G401 (cell line): Measurements from ENCODE around the gene ERCC6L. TPM values are rescaled to one million over a fixed set of nuclear protein-coding genes. Genes with fewer than 3 reads are reported as not detected.

ENCODE experiments used
- DNase-seq: peaks from one replicate; pipeline ENCODE4 v3.0.0-alpha.2; 2015; ENCODE audit warnings: low spot score
- in situ Hi-C: cut with HindIII; loops from 2 replicates; pipeline ENCODE4 v1.10.0; 2016; ENCODE audit warnings: low sequenced_read_pairs, mixed read lengths
- total RNA-seq: library from RNA; depleted of rRNA; stranded (reverse); fragments of >200 nt; shearing (Covaris generic); gene quantifications from 2 replicates; pipeline ENCODE4 v1.2.3, GENCODE V29; 2014; rRNA removed

ERCC6L gene, protein sequence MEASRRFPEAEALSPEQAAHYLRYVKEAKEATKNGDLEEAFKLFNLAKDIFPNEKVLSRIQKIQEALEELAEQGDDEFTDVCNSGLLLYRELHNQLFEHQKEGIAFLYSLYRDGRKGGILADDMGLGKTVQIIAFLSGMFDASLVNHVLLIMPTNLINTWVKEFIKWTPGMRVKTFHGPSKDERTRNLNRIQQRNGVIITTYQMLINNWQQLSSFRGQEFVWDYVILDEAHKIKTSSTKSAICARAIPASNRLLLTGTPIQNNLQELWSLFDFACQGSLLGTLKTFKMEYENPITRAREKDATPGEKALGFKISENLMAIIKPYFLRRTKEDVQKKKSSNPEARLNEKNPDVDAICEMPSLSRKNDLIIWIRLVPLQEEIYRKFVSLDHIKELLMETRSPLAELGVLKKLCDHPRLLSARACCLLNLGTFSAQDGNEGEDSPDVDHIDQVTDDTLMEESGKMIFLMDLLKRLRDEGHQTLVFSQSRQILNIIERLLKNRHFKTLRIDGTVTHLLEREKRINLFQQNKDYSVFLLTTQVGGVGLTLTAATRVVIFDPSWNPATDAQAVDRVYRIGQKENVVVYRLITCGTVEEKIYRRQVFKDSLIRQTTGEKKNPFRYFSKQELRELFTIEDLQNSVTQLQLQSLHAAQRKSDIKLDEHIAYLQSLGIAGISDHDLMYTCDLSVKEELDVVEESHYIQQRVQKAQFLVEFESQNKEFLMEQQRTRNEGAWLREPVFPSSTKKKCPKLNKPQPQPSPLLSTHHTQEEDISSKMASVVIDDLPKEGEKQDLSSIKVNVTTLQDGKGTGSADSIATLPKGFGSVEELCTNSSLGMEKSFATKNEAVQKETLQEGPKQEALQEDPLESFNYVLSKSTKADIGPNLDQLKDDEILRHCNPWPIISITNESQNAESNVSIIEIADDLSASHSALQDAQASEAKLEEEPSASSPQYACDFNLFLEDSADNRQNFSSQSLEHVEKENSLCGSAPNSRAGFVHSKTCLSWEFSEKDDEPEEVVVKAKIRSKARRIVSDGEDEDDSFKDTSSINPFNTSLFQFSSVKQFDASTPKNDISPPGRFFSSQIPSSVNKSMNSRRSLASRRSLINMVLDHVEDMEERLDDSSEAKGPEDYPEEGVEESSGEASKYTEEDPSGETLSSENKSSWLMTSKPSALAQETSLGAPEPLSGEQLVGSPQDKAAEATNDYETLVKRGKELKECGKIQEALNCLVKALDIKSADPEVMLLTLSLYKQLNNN
- 7.6 and 9.4 TPM in 2 replicates for total RNA-seq

DNA sequence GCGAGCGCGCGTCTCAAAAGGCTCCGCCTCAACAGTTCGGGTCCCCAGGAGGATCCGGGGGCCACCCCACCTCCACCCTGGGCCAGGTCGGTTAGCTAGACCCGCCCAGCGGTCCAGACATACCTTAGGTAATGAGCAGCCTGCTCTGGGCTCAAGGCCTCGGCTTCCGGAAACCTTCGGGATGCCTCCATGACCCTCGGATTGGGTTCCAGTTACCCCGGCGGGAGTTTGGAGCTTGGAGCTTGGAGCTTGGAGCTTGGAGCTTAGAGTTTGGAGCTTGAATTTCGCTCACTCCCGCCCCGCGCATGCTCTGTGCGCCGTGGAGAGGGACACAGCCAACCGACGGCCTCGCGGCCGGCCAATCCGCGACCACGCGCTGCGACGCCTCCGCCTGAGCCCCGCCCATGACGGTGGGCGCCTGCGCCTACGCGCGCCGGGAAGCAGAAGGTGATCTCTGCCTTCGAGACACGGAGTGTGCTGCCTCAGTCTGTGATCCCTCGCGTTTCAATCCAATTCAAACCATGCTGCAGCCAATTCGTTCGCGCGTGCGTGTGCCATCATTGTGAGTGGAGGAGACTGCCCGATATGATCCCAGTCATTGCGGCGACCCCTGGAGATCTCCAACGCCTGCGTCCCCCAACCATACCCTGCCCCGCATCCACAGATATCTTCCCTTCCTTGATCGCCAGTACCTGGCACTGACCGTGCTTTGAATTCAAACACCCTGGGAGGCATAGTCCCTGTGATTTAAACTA, at the start of gene ERCC6L:
Gene ERCC6L, minus strand, starts transcription at position 307 of the 755 bp plus-strand sequence. Its CDS starts 116 bp downstream, at position 191.
- in situ Hi-C loops: no loop called here

DNA sequence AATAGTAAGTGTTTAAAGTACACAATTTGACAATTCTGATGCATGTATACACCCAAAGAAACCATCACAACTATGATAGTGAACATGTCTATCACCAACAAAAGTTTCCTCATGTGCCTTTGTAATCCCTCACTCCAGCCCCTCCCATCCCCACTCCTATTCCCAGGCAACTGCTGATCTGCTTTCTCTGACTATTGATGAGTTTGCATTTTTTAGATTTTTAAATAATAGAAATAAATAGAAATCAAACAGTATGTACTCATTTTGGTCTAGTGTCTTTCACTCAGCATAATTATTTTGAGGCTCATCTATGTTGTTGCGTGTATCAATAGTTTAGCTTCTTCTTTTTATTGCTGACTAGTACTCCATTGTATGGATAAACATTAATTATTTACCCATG, 43.5 kb upstream of the ERCC6L start:
- in situ Hi-C loops: no loop called here
- DNase-seq: no peak

More for the DNA sequence above, at the start of gene ERCC6L:
- DNase-seq: peak; percentile 85

DNA sequence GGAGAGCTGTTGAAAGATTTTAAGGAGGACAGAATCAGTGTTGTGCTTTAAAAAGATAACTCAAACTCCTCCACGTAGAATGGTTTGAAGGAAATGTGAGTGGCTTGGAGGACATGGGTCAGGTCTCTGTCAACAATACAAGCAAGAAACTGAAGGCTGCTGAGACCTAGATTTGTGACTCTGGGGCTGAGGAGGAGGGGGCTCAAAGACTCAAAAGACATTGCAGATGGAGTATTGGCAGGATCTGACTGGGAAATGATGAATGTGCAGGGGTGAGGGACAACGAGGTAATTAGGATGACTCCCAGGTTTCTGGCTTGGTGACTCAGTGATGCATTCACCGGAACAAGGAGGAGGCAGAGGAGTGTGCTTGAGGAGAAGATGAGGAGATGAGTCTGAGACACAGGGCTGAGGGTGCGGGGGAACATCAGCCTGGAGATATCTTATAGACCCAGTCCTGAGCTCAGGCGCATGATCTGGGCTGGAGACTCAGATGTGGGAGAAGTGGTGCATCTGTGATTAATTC, 41.6 kb upstream of the ERCC6L start:
- DNase-seq: no peak
- in situ Hi-C loops: no loop called here

DNA sequence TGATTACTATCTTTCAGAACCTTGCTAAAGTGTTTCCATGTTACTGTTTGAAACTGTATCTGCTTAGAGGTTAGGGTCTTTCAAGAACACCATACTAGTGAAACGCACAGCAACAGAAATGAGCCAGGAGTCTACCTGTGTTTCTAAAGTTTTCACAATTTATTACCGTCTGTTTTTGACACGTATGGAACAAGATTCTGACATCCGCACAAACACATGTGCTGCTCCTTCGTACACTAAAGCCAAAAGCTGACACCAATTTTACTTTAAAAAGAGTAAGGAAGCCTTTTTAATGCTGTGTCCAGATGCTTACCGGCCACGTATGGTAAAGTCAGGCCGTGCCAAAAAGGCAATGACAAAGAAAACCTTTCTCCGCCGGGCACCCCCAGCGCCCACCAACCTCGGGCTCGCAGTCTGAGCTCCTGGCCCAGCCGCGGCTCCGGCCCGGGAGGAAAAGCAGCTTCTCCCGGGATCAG, 37.7 kb upstream of the ERCC6L start:
- DNase-seq: no peak
- in situ Hi-C loops: no loop called here

DNA sequence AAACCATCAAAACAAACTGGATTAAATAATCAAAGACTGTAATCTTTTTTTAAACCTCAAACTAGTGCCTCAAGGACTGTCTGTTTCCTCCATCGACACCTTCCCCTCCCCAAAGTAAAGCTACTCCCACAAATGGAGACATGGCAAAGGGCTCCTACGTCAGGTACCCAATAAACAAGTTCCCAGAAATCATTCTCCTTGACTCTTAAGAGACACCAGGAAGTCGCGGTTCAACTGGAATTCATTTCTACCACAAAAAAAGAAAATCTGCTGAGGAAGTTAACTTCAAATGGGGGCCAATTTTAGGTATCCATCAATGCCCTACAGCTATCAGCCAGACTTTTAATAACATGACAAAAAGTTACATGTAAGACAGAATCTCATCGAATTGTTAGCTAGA, 35.7 kb upstream of the ERCC6L start:
- in situ Hi-C loops: no loop called here
- DNase-seq: no peak

DNA sequence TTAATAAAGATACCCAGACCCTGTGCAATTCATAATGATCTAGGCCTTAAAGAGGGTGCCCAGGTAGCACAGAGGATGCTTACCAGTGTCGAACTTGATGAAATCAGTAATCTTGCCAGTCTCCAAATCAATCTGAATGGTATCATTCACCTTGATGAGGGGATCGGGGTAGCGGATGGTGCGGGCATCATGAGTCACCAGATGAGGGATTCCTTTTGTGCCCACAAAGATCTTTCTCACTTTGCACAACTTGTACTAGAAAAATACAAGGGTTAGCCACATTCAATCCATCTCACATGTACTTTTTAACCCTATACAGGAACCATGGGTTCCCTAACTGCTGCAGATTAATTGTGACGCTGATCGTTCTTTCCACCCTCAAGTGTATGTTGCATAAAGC, 34.9 kb upstream of the ERCC6L start:
- DNase-seq: no peak
- in situ Hi-C loops: no loop called here

DNA sequence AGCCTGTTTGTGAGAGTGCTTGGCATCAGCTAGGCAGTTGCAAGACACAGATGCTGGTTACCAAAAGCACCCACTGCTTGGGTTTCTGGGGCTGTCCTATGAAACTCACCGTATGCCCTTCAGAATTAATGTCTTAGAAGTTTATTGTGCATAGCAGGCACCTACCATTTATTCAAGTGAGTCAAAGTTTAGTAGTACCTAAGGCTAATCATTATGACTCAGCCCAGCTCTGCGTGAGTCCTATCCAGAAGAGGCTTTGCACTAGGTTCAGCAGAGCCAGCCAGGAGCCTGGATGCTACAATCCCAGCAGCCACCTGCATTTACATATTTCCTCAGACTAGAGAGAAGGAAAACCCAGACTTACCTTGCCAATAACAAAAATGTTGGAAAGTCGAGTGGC, 34.0 kb upstream of the ERCC6L start:
- DNase-seq: no peak
- in situ Hi-C loops: no loop called here

DNA sequence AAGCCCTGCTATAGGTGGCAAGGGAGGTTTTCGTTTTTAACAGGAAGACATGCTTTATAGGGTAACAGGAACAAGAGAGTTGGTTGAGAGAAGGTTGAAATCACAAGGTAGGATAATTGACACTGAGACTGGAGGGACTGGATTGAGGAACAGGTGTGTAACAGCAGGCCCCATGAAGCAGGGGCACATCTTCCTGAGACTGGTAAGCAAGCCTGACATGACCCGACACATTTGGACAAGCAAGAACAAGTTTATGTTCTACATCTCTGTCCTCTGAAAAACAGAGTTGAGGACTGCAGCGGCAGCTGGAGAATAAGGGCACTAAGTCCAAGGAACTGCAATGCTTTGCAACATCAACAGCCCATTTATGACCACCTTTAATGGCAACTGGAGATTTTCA, 33.0 kb upstream of the ERCC6L start:
- no peak for DNase-seq
- in situ Hi-C loops: no loop called here

DNA sequence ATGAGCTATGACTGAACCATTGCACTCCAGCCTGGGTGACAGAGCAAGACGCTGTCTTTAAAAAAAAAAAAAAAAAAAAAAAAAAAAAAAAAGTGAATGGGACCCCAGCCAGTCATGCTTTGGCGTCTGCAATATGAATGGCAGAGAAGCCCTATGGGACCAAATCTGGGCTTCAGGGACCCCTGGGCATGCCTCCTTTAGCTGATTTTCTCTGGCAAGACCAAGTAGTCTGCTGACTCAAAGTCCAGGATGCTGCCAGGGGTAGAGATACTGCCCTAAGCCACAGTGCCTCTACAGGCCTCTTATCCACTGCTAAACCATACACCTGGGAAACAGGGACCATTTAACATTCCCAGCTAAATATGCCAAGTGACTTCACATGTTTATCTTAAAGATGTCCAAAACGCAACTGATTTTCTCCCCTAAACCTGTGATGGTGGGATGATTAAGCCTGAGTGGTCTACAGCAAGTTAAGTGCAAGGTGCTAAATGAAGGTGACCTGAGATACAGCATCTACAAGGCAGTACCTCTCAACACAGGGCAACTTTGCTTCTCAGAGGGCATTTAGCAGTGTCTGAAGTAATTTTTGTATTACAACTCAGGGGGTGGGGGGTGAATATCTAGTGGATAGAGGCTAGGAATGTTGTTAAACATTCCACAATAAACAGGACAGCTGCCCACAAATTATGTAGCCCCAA, 32.4 kb upstream of the ERCC6L start:
- in situ Hi-C loops: no loop called here
- DNase-seq: no peak

DNA sequence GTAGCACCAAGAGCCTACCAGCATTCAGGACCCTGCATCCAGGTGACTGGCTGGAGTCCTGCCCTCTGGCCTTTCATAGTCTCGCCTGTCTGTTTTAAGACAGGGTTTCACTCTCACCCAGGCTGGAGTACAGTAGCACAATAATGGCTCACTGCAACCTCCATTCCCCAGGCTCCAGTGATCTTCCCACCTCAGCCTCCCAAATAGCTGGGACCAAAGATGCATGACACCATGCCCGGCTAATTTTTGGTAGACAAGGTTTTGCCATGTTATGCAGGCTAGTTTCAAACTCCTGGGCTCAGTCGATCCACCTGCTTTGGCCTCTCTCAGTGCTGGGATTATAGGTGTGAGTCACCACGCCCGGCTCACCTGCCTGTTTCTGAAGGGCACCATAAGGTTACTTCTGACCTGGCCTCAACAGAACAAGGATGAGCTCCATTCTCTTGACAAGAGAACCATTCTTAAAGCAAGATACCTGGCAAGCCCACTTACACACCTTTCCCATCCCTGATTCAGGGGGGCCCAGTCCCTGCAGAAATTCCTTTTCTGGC, 31.6 kb upstream of the ERCC6L start:
- DNase-seq: no peak
- in situ Hi-C loops: no loop called here

DNA sequence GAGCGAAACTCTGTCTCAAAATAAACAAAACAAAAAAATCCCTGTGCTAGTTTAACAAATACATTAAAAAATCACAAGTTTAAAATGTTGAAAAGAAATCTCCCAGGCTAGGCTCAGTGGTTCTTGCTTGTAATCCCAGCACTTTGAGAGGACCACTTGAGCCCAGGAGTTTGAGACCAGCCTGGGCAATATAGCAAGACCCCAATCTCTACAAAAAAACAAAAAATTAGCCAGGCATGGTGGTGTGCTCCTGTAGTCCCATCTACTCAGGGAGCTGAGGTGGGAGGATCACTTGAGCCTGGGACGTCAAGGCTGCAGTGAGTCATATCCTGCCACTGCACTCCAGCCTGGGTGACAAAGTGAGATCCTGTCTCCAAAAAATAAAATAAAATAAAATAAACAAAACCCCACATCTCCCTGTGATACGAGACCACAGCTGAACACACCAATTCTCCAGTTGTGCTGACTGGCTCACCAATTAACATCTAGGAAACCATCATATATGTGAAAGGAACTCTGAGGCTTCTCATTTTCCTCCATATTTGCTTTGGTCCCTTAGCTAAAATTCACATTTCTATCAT, 30.9 kb upstream of the ERCC6L start:
- in situ Hi-C loops: no loop called here
- no peak for DNase-seq

DNA sequence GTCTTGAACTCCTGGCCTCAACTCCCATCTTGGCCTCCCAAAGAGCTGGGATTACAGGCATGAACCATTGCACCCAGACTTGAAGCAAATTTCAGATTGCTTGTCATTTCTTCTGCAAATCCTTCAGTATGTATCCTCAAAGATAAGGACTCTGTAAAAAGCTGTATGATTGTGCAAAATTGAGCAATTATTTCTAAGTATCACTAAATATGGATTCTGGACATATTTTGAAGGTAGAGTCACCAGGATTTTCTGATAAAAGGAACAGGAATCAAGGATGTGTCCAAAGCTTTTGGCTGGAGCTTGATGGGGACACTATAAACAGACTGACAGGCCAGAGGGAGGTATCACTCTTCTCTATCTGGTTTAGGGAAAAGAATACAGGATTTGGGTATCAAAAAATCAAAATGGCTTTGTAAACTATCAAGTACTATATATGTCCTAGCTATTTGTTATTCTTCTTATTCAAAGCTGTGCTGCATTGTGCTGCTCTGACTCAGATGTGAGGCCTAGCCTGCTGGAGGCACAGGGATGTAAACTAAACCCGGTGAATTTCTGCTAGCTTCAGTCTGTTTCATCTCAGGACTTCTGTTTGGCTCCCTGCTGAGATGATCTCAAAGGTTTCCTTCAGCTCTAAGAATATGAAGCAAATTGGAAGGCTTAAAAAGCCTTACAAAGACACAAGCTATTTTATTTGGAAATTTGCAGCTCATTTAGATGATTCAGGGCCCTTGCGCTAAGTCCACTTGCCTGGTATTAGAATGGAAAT, 30.0 kb upstream of the ERCC6L start:
- no peak for DNase-seq
- in situ Hi-C loops: no loop called here

DNA sequence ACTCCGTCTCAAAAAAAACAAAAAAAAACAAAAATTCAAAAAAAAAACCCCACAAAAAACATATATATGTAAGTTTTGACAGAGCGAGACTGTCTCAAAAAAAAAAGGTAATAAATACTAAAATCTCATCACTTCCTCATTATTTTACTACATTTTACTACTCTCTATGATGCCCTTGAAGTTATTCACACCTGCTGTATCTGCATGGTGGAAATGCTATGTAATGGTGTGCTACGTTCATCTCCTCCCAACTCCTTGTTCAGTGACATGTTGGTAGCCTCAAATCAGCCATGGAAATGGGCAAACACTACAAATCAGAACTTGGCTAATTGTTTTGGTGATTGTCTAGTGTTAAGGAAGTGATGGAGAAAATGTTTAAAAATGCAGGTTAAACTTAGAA, 26.4 kb upstream of the ERCC6L start:
- in situ Hi-C loops: no loop called here
- DNase-seq: no peak

DNA sequence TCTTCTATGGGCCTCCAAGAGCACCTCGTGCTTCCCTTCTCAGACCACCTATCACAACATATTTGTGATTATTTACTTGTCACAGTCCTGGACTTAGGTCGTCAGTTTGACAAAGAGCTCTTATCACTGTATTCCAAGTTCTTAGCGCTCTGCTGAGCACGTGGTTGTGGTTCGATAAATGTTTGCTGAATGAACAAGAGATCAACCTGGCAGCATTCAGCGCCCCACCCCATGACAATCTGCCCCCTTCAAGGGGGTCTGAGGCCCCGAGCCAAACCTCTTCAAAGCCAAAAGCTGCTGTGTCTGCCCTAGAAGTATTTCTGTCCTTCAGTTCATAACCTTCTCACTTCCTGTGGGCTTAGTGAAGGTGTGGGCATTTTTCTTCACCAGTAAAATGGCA, 23.2 kb upstream of the ERCC6L start:
- DNase-seq: no peak
- in situ Hi-C loops: no loop called here

DNA sequence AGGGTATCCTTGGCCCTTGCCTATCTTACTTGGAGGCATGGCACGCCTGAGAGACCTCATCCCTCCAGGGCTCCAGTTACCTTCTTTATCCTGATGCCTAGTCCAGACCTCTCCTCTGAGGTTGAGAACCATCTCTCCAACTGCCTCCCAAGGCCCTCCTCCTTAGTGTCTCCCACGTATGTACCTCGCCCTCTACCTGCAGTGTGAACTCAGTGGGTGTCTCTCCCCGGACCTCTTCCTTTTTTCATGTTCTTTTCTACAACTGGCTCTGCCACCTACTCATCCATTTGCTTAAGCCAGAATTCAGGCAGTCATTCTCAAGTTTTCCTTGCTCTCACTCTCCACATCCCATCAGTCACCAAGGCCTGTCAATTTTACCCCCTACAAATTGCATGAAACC, 21.6 kb upstream of the ERCC6L start:
- in situ Hi-C loops: no loop called here
- no peak for DNase-seq

DNA sequence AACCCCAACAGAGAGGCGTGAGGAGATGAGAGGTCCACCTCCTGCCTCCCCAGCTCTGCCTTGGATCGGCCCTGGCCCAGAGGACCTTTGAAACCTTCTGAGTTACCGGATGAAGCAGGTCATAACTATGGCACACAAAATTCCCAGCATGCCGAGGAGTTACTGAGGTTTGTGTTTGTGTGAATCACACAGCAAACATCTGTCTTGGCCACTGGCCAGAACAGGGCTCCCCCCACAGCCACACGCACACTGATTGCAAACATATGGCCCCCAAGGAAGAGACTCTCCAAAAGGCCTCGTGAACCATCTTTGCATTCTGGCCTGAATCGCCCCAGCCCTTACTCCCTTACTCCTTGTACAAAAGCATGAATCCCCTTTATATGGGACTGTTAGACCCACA, 19.3 kb upstream of the ERCC6L start:
- in situ Hi-C loops: no loop called here
- no peak for DNase-seq

DNA sequence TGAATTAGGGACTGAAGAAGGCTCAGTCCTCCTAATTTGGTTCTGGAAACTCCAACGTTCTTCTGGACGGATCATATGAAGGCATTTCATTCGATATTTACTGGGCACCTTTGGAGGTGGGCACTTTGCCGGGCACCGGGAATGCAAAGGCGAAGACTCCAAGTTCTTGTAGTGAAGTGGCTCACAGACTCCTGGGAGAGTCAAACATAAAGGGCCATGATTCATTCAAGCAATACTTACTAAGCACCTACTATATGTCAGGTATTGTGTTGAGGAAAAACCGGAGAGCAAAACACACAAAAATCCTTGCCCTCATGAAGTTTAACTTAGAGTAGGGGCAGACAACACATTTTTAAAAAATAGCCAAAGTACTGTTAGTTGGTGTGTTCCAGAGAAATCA, 17.0 kb upstream of the ERCC6L start:
- DNase-seq: no peak
- in situ Hi-C loops: no loop called here
